ENCODE measurements around the gene RGS3.

- no peak for TF ChIP-seq CTCF (IDR thresholded peaks at IDR 0.05)
- TF ChIP-seq POLR2AphosphoS5 (IDR thresholded peaks at IDR 0.05), result no peak
- TF ChIP-seq POLR2A (IDR thresholded peaks at IDR 0.05), result no peak
These were observed 136.1 kb downstream of the RGS3 start for GRCh38 chr9:113599646-113600022.
